ENCODE results near the gene ATP6V0B. TPM values are rescaled to one million over a fixed set of nuclear protein-coding genes. Genes with fewer than 3 reads are reported as not detected.
A peak's percentile ranks its signal among the peaks of the same experiment; 100 is the strongest.

The ATP6V0B gene
- total and polyA plus RNA-seq, 9 of the 15 experiments (the other 6 are each of a cell fraction or from before 2014, with no cell fraction given), result 137 to 328 (median 220) TPM

DNA sequence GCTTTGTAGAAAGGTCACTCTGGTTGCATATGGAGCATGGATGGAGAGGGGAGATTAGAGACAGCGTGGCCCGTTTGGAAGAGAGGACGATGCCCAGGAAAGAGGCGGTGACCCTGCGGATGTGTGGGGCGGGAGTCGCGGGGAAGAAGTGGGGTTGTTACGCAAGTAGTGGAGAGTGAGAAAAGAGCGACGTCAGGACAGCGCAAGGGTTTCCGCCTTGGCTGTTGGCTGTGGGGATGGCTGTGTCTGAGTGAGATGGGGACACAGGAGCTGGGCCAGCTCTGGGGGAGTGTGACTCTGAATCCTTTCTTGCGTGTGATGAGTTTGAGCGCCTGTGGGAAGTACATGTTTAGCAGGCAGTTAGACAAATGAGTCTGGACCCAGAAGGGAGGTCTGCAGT is 8.0 kb downstream of the ATP6V0B start (continued):
- TF ChIP-seq, protein P1, sequence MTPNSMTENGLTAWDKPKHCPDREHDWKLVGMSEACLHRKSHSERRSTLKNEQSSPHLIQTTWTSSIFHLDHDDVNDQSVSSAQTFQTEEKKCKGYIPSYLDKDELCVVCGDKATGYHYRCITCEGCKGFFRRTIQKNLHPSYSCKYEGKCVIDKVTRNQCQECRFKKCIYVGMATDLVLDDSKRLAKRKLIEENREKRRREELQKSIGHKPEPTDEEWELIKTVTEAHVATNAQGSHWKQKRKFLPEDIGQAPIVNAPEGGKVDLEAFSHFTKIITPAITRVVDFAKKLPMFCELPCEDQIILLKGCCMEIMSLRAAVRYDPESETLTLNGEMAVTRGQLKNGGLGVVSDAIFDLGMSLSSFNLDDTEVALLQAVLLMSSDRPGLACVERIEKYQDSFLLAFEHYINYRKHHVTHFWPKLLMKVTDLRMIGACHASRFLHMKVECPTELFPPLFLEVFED (CRISPR knock-in tag; conservative IDR thresholded peaks at IDR 0.05), result 0 out of 2 replicates have a peak, but pooled peaks have one; percentile 35
- TF ChIP-seq DPF2 (IDR thresholded peaks at IDR 0.05), result 0 out of 2 replicates have a peak, but pooled peaks have one; percentile 35
- TF ChIP-seq, protein P2, sequence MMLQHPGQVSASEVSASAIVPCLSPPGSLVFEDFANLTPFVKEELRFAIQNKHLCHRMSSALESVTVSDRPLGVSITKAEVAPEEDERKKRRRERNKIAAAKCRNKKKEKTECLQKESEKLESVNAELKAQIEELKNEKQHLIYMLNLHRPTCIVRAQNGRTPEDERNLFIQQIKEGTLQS (IDR thresholded peaks at IDR 0.05), result peak; percentile 32; the same call in 1 of the 2 replicates
- TF ChIP-seq, protein P2 (CRISPR knock-in tag; conservative IDR thresholded peaks at IDR 0.05), result no peak
- TF ChIP-seq NR2C1 (IDR thresholded peaks at IDR 0.05), result no peak
- TF ChIP-seq NR2C1 (tag; IDR thresholded peaks at IDR 0.05), result 0 out of 2 replicates have a peak, but pooled peaks have one; percentile 10
- peak; percentile 18 for TF ChIP-seq RBBP5 (IDR thresholded peaks at IDR 0.05; ENCODE audit: borderline replicate concordance, insufficient read depth, low read length, poor library complexity, severe bottlenecking)
- TF ChIP-seq HNRNPLL (IDR thresholded peaks at IDR 0.05; ENCODE audit: low read depth, low read length, poor library complexity, severe bottlenecking), result peak; percentile 18
- no peak for TF ChIP-seq POU5F1 (IDR thresholded peaks at IDR 0.05; ENCODE audit: borderline replicate concordance, low read depth, low read length, partially characterized antibody)
- TF ChIP-seq, protein P3, sequence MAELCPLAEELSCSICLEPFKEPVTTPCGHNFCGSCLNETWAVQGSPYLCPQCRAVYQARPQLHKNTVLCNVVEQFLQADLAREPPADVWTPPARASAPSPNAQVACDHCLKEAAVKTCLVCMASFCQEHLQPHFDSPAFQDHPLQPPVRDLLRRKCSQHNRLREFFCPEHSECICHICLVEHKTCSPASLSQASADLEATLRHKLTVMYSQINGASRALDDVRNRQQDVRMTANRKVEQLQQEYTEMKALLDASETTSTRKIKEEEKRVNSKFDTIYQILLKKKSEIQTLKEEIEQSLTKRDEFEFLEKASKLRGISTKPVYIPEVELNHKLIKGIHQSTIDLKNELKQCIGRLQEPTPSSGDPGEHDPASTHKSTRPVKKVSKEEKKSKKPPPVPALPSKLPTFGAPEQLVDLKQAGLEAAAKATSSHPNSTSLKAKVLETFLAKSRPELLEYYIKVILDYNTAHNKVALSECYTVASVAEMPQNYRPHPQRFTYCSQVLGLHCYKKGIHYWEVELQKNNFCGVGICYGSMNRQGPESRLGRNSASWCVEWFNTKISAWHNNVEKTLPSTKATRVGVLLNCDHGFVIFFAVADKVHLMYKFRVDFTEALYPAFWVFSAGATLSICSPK (IDR thresholded peaks at IDR 0.05; ENCODE audit: borderline replicate concordance), result no peak
- TF ChIP-seq, protein P4, sequence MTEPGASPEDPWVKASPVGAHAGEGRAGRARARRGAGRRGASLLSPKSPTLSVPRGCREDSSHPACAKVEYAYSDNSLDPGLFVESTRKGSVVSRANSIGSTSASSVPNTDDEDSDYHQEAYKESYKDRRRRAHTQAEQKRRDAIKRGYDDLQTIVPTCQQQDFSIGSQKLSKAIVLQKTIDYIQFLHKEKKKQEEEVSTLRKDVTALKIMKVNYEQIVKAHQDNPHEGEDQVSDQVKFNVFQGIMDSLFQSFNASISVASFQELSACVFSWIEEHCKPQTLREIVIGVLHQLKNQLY (CRISPR knock-in tag; conservative IDR thresholded peaks at IDR 0.05), result no peak
- no peak for TF ChIP-seq CEBPG (CRISPR knock-in tag; IDR thresholded peaks at IDR 0.05)
- TF ChIP-seq CEBPG (tag; conservative IDR thresholded peaks at IDR 0.05 in 1 of 2, IDR thresholded peaks at IDR 0.05 in 1 of 2), result peak in 1 of 2 experiments; percentile 58; a peak in 1 of 4 replicates
- TF ChIP-seq, protein P5, sequence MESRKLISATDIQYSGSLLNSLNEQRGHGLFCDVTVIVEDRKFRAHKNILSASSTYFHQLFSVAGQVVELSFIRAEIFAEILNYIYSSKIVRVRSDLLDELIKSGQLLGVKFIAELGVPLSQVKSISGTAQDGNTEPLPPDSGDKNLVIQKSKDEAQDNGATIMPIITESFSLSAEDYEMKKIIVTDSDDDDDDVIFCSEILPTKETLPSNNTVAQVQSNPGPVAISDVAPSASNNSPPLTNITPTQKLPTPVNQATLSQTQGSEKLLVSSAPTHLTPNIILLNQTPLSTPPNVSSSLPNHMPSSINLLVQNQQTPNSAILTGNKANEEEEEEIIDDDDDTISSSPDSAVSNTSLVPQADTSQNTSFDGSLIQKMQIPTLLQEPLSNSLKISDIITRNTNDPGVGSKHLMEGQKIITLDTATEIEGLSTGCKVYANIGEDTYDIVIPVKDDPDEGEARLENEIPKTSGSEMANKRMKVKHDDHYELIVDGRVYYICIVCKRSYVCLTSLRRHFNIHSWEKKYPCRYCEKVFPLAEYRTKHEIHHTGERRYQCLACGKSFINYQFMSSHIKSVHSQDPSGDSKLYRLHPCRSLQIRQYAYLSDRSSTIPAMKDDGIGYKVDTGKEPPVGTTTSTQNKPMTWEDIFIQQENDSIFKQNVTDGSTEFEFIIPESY (CRISPR knock-in tag; IDR thresholded peaks at IDR 0.05), result peak; percentile 84
- TF ChIP-seq ZNF696 (CRISPR knock-in tag; conservative IDR thresholded peaks at IDR 0.05), result no peak
- TF ChIP-seq CEBPB (tag; IDR thresholded peaks at IDR 0.05), result peak; percentile 88
- 0 out of 2 replicates have a peak, but pooled peaks have one; percentile 8 for TF ChIP-seq EHMT2 (IDR thresholded peaks at IDR 0.05)
- TF ChIP-seq RBM22 (IDR thresholded peaks at IDR 0.05; ENCODE audit: low read depth, low read length, poor library complexity, severe bottlenecking), result no peak

Data from K562 (cell line).